ENCODE data around the gene MAP3K1.
A peak's percentile ranks its signal among the peaks of the same experiment; 100 is the strongest.

The MAP3K1 gene

DNA sequence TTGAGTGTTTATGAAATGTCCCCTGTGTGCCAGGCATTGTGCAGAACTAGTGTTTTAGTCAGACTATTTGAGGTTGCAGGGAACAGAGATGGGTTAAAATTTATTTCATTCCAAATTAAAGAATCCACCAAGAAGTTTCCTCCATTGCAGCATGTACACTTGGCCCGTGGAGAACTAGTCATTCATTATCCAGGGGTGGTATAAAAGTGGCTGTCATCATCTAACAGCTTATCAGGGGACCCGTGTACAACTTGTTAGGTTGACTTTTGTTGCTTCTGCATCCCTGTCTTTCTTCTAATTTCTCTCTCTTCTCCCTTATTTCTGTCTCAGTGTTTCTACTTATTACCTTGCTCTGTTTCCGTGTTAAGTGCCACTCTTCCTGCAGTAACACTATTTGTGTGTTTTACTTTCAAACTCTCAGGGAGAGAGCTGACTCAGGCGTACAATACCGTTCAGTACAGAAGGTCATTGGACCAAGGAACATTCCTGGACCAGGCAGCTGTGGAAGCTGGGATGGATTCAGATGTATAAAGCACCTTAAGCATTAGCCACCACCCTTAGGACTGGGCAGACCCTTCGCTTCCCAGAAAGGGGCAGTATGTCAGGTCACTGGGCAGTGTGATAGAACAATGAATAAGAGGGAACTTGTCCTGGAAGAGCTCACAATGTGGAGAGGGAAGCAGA lies 36.1 kb downstream of the MAP3K1 start:
- DNase-seq: no peak

DNA sequence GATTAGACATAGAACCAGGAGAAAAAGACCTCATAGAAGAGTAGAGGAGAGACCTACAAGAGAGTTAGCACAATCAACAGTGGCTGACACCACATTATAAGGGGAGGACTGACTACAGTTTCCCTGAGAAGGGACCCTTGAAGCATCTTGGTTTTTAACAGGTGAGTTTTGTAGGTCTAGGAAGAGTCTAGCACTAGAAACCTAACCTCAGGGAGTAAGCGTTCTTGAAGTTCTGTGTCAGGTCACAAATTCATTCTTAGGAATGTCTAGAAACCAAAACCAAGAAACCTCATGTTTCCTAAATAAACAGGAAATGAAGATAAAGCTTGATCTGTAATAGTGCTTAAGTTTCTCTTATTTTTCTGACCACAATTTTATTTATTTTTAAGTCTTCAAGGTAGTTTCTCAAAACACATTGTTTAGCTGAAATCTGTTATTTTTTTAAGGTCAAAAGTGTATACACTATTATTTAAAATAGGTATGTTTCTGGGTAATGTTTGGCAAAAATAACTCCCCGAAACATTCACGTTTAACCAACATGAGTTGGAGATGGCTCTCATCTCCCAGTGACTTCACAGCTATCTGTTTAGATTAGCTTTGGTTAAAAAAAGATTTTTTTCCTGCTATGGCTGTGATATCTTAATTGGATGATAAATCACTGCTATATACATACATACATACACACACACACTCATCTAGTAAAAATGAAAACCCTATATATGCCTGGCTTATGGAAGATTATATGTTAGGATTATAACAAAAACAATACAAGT lies 37.1 kb downstream of the MAP3K1 start:
- DNase-seq: no peak

DNA sequence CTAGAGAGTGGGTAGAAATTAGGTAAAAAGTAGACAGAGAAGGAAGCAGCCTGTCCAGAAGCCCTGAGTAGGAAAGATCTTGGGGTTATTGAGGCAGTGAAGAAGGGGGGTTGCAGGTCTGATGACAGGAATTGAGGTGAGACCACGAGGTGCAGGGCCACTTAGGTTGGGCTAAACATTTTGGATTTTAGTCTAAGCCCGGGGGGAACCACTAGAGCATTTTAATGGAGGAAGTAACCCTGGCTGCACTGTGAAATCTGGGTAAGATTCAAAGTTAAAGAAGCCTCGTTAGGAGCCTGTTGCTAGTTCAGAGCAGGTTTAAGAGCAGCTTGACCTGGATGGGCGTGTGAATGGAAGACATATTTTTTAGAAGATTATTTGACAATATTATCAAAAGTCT lies 38.3 kb downstream of the MAP3K1 start:
- no peak for DNase-seq

DNA sequence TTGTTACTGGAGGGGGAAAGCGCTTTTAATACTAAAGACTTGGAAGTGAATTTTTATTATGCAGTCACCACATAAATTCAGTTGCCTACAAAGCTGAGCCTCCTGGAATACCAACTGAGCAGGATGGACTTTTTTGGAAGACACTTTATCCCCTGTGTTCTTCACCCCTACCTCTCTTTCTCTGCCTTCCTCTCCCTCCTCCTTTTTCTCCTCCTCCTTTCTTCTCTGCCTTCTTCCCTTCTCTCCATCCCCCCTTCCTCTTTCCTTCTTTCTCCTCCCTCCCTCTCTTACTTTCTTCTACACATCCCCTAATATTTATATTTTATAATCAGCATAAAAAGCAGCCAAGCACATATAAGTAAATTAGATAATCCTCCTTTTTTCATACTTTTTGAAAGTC lies 39.6 kb downstream of the MAP3K1 start:
- no peak for DNase-seq

DNA sequence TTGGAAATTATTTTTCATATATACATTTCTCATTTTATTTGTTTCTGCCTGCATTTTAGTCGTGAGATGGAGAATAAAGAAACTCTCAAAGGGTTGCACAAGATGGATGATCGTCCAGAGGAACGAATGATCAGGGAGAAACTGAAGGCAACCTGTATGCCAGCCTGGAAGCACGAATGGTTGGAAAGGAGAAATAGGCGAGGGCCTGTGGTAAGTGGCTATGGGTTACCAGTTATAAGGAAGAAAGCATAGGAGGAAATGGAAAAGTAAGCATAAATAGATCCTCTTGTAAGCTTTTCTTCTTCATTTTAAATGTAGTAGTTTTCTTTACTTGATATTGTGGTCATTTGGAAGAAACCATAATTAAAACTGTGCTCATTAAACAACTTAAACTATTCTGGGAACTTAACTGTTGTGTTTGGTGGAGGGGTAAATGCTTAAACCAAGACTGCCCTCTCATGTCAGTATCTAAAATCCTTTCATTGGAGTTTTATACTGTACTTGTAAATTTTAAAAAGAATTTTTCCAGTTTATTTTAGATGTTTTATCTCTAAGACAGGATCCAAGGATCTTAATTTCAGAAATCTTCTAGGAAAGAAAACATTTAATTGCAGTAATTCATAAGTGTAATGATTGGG lies 41.3 kb downstream of the MAP3K1 start:
- no peak for DNase-seq

DNA sequence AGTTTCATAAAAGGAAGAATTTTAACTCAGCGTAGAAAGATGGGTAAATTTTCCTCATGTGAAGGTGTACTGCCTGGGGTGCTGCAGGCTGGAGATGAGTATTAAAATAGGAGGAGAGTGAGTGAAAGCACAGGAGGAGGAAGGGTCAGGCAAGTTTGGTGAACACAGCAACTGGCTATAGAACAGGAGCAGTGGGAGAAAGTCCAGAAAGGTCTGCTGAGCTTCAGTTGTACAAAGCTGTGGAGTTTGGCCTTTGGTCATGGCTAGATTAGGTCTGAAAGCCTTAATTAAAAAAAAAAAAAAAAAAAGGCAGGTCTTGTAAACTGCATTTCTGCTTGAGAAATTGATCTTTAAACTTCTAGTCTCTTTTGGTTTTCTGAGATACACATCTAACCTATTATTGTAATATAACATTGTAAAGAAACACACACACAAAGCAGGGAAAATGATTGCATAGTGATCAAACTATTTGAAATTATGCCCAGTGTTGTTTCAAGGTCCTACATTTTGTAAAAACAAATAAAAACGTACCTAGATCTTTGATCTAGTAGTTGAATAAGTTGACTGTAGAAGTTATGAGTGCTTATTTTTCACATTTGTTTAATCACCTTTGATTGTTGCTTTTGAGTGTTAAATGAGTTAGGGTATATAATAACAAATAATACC lies 43.6 kb downstream of the MAP3K1 start:
- no peak for DNase-seq

DNA sequence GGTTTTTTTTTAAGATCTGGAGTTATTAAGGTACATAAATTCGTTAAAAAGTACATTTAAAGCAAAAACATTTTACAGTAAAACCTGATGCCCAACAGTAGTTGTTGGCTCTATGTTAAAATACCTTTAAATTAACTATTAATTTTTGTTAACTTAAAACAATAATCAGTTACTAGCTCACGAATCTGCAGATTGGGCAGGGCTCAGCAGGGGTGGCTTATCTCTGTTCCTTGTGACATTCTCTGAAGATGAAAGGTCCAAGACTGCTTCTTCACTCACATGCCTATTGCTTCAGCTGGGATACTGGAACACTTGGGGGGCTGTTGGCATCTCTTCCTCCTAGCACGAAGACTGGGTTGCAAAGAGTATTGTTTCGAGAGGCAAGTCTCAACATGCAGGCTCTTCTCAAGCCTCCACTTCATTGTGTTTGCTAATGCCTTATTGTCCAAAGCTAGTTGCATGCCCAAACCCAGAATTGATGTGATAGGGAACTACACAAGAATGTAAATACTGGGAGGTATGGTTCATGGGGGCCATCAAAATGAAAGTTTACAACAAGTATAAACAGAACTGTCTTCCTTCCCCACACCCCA lies 46.6 kb downstream of the MAP3K1 start:
- DNase-seq: no peak

DNA sequence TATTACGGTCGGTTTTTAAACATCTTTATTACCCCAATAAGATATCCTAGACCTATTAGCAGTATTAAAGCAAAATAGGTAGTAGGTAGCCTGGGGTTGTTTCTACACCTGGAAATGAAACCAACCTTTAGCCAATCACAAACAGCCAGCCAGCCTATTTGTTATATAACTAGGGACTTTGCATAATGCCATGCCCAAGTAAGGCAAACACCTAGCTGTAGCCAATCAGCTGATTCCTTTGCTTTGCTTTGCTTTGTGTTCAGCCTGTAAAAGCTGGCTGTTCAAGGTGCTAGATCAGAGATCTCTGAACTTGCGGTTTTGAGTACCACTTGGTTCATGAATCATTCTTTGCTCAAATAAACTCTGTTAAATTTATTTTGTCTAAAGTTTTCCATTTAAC lies 47.6 kb downstream of the MAP3K1 start:
- DNase-seq: no peak

DNA sequence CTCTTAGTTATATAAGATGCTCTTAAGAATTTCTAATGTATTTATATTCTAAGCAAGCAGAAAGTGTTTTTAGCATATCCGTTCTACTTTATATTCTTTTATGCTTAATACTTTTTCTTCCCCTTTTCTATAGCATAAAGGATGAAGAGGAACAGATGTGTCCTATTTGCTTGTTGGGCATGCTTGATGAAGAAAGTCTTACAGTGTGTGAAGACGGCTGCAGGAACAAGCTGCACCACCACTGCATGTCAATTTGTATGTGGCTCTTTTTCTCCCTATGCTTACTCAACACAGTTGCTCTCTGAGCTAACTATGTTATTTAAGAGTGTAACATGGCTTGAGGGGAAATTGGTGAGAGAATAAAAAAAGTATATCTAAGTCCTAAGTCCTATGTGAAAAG lies 56.4 kb downstream of the MAP3K1 start:
- DNase-seq: no peak

DNA sequence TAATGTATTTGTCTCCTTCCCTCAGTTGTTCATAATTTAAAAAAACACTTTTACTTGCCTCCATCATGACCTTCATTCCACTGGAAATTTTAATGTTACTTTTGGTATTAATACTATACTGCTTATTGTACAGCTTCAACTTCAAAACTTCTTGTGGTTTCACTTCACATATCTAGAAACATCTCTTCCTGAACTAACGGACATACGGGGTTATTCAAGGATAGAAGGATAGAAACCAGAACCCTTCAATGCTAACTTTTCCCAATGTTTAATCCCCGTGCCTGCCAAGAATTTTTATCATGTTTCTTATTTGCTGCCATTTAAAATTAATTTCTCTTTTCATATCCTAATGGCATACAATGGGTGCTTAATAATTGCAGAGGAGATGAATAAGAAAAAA lies 57.7 kb downstream of the MAP3K1 start:
- no peak for DNase-seq

DNA sequence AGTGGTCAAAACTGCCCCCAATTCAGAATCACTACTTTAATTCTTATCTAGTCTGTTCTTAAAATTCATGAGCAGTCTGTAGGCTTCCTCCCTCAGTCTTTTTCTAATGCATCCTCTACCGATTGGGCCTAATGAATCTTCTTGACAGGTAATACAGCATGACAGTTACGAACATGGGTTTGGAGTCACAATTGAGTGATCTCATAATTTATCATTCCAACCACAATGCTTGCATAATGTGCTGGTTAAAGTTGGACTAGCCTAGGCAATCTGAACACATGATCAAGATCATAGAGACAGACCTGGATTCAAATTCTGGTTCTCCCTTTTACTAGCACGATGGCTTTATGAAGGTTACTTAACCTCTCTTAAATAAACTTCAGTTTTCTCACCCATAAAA lies 61.0 kb downstream of the MAP3K1 start:
- DNase-seq: no peak

DNA sequence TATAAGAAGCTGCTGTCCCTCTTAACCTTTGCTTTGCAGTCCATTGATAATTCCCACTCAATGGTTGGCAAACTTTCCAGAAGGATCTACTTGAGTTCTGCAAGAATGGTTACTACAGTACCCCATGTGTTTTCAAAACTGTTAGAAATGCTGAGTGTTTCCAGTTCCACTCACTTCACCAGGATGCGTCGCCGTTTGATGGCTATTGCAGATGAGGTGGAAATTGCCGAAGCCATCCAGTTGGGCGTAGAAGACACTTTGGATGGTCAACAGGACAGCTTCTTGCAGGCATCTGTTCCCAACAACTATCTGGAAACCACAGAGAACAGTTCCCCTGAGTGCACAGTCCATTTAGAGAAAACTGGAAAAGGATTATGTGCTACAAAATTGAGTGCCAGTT lies 66.2 kb downstream of the MAP3K1 start:
- no peak for DNase-seq

DNA sequence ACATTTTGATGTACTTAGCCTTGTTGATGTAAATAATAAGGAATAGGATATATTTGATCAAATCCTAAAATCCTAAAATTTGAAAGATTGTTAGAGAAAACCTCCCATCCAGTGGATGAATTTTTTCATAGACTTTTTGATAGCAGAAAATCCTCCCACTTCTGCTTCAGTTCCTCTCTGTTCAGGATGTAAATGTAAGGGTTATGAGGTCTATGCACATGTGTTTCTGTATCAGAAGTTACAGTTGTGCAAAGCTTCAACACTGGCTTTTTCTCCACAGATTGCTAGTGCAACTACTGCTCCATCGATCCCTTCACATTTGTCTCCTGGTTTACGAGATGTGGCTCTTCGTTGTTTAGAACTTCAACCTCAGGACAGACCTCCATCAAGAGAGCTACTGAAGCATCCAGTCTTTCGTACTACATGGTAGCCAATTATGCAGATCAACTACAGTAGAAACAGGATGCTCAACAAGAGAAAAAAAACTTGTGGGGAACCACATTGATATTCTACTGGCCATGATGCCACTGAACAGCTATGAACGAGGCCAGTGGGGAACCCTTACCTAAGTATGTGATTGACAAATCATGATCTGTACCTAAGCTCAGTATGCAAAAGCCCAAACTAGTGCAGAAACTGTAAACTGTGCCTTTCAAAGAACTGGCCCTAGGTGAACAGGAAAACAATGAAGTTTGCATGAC lies 78.1 kb downstream of the MAP3K1 start:
- DNase-seq: no peak

DNA sequence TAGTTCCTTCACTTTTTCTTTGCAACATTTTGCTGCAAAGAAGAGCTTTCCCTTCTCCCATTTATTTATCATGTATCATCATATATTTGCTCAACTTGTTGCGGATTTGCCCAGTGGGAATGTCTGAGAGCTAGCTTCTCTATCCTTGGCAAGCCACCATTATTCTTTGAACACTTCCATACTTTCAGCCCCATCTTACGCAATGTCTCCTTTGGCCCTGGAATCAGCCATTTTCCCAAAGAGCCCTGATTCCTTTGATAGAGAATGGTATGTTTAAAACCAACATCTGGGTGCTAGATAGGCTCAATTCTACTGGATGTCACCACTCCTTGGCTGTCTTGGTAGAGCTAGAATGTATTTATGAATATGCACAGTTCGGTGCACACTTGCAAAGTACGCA lies 81.4 kb downstream of the MAP3K1 start:
- no peak for DNase-seq

DNA sequence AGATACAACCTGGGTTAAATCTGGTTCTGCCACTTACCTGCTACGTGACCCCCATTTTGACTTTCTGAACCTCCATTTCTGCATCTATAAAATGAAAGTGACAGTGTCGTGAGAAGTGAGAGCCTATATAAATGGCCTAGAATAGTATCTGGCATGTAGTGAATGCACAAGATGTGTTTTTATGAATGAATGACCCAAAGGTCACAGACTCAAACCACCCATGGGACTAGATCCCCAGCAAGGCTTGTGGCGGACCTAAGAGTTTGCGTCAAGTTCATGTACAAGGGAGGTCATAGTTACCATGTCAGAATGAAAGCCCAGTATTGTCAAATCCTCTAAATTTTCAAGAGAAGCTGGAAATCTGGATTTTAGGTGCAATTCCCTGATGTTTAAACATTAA lies 82.9 kb downstream of the MAP3K1 start:
- no peak for DNase-seq

DNA sequence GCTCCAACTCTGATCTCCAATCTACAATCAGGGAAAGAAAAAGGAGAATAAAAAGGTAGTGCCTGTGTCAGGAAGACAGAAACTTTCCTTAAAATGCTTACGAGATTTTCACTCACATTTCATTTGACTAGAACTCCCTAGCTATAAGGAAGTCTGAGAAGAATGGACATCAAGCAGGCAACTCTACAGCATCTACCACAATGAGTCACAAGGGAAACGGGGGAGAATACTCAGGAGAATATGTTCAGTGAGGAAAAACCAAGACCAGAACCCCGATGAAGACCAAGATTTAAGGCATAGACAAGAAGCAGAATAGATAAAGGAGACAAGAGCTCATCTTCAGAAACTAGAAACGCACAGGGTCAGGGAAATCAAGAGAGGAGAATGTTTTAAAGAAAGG lies 85.0 kb downstream of the MAP3K1 start:
- DNase-seq: no peak

DNA sequence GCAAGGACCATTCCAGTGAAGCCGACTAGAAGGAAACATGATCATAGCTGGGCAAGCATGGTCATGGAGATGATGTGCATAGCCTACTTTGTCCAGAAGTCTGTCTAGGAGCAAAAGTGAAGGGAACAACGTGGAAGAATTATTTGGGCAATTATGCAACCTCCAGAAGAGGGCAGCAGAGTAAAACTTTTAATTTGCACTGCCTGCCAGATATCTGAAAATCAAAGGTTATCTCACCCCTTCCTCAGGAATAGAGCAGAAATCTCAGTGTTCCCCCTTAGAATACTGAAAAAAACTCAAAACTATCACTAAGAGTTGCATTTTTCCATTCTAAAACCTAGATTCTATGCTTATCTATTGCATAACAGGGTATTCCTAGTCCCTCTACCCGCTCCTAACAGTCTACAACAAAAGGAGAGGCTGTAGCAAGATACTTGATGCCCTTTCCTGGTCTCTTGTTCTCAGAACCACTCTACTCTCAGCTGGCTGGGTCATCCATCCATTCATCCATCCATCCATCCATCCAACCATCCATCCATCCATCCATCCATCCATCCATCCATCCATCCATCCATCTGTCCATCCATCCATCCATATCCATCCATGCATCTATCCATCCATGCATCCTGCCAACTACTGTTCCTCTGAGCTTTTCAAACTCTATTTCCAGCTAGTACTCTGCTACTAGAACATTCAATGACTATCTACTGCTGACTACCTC lies 85.7 kb downstream of the MAP3K1 start:
- DNase-seq: no peak

DNA sequence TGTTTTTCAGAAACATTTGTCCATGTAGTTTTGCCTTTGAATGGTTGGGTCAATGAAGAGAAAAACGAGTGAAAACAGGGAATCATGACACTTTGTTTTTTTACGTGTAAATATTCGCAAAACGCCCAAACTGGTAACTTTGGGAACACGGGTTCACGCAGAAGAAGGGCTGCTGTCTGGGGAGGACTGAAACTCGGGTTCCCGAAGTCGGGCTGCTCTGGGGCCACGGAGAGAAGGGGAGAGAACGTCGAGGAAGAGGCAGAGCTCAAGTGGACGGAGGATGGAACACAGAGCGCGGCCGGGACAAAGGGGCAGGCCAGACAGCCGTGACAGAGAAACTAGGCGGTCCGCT lies 93.6 kb downstream of the MAP3K1 start:
- no peak for DNase-seq

DNA sequence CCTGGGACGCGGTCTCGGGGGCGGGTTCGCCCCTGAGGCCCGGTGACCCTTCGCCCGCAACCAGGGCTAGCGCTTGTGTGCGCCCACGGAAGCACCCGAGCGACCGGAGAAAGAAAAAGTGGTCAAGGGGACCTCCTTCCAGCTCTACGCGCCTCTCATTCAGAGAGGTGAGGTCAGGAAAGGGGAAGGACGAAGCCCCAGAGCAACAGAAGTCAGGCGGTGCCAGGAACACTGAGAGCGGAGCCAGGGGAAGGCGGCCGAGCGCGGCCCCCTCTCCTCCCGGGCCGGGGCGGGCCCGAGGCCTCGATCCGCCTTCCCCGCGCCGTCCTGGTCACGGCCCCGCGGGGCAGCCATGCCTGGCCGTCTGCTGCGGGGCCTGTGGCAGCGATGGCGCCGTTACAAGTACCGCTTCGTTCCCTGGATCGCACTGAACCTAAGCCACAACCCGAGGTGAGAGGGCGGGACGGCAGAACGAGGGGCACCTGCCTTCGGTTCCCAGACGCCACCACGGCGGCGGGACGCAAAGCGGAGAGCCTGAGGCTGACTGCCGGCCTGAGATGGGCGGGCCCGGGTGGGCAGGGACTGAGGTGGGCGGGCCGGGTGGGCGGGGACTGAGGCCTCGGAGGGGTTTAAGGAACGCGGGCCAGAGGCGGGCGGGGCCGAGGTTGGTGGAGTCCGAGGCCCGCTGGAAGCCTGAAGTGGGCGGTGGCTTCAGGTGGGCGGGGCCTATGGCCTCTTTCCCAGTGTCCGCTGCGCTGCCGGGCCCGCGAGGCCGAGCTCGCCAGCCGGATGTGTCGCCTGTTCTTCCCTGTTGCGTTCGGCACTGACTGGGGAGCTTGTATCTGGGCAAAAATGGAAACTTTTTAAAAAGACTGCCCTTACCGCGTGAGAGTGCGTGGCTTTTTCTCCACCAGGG lies 94.2 kb downstream of the MAP3K1 start, which contains the start of gene SETD9:
TSS of gene SETD9 (plus strand) at position 303 of the 916 bp plus-strand sequence. CDS start at position 353, 50 bp downstream.
- peak; percentile 60 for DNase-seq

DNA sequence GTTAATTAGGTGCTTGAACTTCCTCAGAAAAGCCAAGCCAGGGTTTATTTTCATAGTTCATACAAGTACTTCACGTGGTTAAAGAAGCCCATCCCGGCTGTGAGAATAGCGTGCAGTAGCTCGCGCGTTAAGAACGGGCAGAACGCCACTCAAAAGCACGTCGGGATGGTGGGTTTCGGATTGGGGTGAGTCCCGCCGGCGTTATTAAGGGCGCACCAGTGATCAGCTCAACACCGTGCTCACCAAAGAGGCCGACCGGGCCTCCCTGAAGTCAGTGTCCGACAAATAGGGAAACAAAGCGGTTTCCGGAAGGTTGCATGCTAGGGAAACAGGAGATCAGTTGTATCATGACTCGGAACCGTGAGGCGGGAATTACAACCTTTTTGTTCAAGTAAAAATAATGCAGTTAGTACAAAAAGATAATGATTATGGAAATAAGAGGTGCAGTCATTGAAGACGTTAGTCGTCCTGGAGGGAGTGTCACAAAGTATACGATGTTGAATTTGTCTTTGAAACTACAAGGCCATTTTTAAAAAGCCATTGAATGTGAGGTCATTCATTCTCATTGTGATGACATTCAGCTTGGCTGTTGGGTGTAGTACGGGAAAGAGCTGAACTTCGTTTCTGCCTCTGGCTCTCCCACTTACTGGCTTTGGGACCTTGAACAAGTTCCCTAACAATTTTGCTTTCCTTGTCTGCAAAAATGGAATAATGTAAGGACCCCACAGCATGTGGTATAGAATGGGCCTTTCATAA lies 95.0 kb downstream of the MAP3K1 start:
- no peak for DNase-seq

Measured in NCI-H524 treated with DMSO at 0.1 percent for 48 hours (cell line).